NCI-H1092 treated with DMSO at 0.1 percent for 48 hours (cell line): ENCODE data around the gene IL1RN.

Source experiments
- DNase-seq: peaks from one replicate; lab custom pipeline; 2025; lab: John Stamatoyannopoulos, UW

The IL1RN gene

DNA sequence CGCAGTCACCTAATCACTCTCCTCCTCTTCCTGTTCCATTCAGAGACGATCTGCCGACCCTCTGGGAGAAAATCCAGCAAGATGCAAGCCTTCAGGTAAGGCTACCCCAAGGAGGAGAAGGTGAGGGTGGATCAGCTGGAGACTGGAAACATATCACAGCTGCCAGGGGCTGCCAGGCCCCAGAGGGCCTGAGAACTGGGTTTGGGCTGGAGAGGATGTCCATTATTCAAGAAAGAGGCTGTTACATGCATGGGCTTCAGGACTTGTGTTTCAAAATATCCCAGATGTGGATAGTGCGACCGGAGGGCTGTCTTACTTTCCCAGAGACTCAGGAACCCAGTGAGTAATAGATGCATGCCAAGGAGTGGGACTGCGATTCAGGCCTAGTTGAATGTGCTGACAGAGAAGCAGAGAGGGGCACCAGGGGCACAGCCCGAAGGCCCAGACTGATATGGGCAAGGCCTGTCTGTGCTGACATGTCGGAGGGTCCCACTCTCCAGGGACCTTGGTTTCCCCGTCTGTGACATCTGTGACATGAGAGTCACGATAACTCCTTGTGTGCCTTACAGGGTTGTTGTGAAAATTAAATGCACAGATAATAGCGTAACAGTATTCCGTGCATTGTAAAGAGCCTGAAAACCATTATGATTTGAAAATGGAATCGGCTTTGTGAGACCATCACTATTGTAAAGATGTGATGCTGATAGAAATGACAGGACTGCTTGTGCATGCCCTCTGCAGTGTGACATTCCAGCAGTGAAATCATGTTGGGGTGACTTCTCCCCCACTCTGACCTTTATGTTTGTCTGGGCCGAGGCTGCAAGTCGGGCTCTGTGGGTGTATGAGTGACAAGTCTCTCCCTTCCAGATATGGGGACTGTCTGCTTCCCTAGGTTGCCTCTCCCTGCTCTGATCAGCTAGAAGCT lies 510 bp downstream of the IL1RN start:
- DNase-seq, result no peak

GRCh38 chr2:113129519-113130078 lies 2.2 kb downstream of the IL1RN start:
- DNase-seq, result no peak

- no peak for DNase-seq
Measured at GRCh38 chr2:113131352-113132185, 4.2 kb downstream of the IL1RN start.

- DNase-seq, result no peak
Measured at GRCh38 chr2:113132414-113133021, 5.1 kb downstream of the IL1RN start.

DNA sequence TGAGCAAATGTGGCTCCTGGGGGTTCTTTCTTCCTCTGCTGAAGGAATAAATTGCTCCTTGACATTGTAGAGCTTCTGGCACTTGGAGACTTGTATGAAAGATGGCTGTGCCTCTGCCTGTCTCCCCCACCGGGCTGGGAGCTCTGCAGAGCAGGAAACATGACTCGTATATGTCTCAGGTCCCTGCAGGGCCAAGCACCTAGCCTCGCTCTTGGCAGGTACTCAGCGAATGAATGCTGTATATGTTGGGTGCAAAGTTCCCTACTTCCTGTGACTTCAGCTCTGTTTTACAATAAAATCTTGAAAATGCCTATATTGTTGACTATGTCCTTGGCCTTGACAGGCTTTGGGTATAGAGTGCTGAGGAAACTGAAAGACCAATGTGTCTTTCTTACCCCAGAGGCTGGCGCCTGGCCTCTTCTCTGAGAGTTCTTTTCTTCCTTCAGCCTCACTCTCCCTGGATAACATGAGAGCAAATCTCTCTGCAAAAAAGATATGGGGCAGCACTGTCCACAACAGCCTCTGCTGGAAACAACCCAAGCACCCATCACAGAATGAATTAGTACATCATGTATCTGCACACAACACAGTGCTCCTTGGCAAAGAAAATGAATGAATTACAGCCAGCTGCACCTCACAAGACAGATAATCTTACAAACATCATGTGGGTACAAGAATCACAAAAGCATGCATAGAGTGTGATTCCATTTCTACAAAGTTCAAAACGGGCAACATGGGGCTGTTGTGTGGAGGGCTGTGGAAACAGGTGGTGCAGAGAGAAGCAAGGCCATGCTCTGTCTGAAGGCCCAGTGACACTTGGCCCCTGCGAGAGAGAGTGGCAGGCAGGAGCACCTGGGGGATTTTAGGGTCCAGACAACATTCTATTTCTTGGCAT lies 6.6 kb downstream of the IL1RN start:
- no peak for DNase-seq

- DNase-seq, result no peak
Measured at GRCh38 chr2:113134717-113135116, 7.3 kb downstream of the IL1RN start.

- no peak for DNase-seq
Measured at GRCh38 chr2:113135317-113135716, 7.9 kb downstream of the IL1RN start.

- DNase-seq, result peak; percentile 33
Measured at GRCh38 chr2:113136828-113137775, 9.7 kb downstream of the IL1RN start.

GRCh38 chr2:113137827-113138226 lies 10.4 kb downstream of the IL1RN start:
- no peak for DNase-seq

DNA sequence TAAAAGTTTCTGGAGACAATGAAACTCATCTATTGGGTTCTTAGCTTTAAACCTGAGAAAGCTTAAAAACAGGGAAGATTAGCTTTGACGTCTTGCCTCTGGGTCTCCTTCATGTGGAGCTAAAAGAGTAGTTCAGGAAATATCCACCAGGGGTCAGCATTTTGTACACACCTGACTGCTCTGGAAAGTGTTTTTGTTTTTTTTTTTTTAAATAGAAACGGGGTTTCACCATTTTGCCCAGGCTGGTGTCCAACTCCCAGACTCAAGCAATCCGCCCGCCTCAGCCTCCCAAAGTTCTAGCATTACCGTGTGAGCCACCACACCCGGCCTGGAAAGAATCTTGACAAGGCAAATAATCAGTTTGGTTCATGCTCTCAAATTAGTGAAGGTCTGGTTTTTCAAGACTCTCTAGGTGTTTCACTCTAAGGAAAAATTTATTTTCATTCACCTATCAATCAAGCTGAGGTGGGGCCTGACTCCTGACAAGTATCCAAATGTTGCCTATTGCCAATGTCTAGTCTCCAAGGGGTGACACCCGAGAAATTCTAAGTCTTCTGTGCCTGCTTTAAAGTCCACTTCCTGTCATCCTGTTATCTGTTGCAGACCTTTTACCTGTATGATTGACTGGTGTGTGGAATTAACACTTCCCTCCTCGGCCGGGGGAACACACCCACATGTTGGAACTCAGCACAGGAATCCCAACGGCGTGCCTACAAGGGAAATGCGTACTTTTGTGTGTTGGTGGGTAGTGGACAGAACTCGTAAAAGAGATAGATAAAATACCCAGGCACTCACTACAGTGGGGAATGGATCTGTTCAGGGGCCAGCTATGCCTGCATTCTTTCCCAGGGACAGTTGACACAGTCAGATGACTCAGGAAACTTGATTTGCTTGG lies 11.3 kb downstream of the IL1RN start:
- peak; percentile 42 for DNase-seq

GRCh38 chr2:113141451-113141850 lies 14.1 kb downstream of the IL1RN start:
- DNase-seq, result no peak

- no peak for DNase-seq
Measured at GRCh38 chr2:113142290-113142689, 14.9 kb downstream of the IL1RN start.

GRCh38 chr2:113144259-113144658 lies 16.9 kb downstream of the IL1RN start:
- no peak for DNase-seq

- DNase-seq, result no peak
Measured at GRCh38 chr2:113148606-113149552, 21.5 kb downstream of the IL1RN start.

- DNase-seq, result no peak
Measured at GRCh38 chr2:113149553-113150257, 22.3 kb downstream of the IL1RN start.

DNA sequence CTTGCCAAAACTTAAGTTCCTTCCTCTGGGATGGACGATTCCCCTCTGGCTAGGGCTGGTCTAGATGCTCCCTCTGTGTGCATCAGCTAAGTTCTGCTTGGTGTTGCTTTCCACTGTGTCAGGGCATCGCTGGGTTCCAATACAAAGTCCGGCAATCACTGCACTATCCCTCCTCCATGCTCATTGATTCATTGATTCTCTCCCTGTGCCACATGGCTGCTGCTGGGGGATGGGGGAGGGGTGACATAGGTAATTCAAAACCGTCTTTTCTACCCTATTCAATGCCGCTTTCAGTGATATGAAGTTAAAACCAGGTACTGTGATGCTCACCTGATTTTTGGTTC lies 22.8 kb downstream of the IL1RN start:
- DNase-seq, result no peak

DNA sequence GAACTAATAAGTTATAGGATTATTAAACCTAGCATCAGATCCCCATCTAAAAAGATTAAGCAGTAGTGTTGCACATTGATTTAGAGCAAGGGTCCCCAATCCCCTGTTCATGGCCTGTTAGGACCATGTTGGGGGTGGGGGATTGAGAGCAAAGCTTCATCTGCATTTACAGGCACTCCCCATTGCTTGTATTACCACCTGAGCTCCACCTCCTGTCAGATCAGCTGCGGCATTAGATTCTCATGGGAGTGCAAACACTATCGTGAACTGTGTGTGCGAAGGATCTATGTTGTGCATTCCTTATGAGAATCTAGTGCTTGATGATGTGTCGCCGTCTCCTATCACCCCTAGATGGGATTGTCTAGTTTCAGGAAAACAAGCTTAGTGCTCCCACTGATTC lies 27.9 kb downstream of the IL1RN start:
- no peak for DNase-seq
